Measurements from ENCODE around the gene TMEM109. TPM values are rescaled to one million over a fixed set of nuclear protein-coding genes. Genes with fewer than 3 reads are reported as not detected.

Gene TMEM109
- total RNA-seq, 1 donor from 2014 or later = 167 TPM

GRCh38 chr11:60939301-60939700 lies 25.3 kb downstream of the TMEM109 start:
- no peak for DNase-seq (ENCODE audit: extremely low read depth, low read depth, low spot score)

GRCh38 chr11:60939855-60940254 lies 25.9 kb downstream of the TMEM109 start:
- DNase-seq (ENCODE audit: extremely low read depth, low read depth, low spot score) = no peak

GRCh38 chr11:60941371-60942119 lies 27.6 kb downstream of the TMEM109 start:
- DNase-seq (ENCODE audit: extremely low read depth, low read depth, low spot score) = no peak

- no peak for DNase-seq (ENCODE audit: extremely low read depth, low read depth, low spot score)
These were observed 28.3 kb downstream of the TMEM109 start for GRCh38 chr11:60942219-60942618.

- no peak for DNase-seq (ENCODE audit: extremely low read depth, low read depth, low spot score)
These were observed 29.1 kb downstream of the TMEM109 start for GRCh38 chr11:60942970-60943565.

GRCh38 chr11:60944490-60945294 lies 30.7 kb downstream of the TMEM109 start:
- no peak for DNase-seq (ENCODE audit: extremely low read depth, low read depth, low spot score)

- DNase-seq (ENCODE audit: extremely low read depth, low read depth, low spot score) = no peak
These were observed 31.3 kb downstream of the TMEM109 start for GRCh38 chr11:60945295-60945667.

GRCh38 chr11:60946601-60947264 lies 32.8 kb downstream of the TMEM109 start:
- DNase-seq (ENCODE audit: extremely low read depth, low read depth, low spot score) = no peak

- no peak for DNase-seq (ENCODE audit: extremely low read depth, low read depth, low spot score)
These were observed 33.7 kb downstream of the TMEM109 start for GRCh38 chr11:60947700-60948099.

- DNase-seq (ENCODE audit: extremely low read depth, low read depth, low spot score) = no peak
These were observed 34.3 kb downstream of the TMEM109 start for GRCh38 chr11:60948250-60948649.

- DNase-seq (ENCODE audit: extremely low read depth, low read depth, low spot score) = no peak
These were observed 36.1 kb downstream of the TMEM109 start for GRCh38 chr11:60950024-60950423.

- no peak for DNase-seq (ENCODE audit: extremely low read depth, low read depth, low spot score)
These were observed 37.1 kb downstream of the TMEM109 start for GRCh38 chr11:60950933-60951605.

GRCh38 chr11:60951606-60951903 lies 37.6 kb downstream of the TMEM109 start:
- DNase-seq (ENCODE audit: extremely low read depth, low read depth, low spot score) = no peak

- no peak for DNase-seq (ENCODE audit: extremely low read depth, low read depth, low spot score)
These were observed 38.2 kb downstream of the TMEM109 start, which contains the start of gene SLC15A3 for GRCh38 chr11:60951904-60952741. Gene SLC15A3 (minus strand): TSS chr11:60952176. CDS start chr11:60951551, 625 bp downstream.

- no peak for DNase-seq (ENCODE audit: extremely low read depth, low read depth, low spot score)
These were observed 38.8 kb downstream of the TMEM109 start for GRCh38 chr11:60952742-60953170.

GRCh38 chr11:60953781-60954180 lies 39.8 kb downstream of the TMEM109 start:
- DNase-seq (ENCODE audit: extremely low read depth, low read depth, low spot score) = no peak

GRCh38 chr11:60954421-60954820 lies 40.5 kb downstream of the TMEM109 start:
- no peak for DNase-seq (ENCODE audit: extremely low read depth, low read depth, low spot score)

GRCh38 chr11:60955571-60955970 lies 41.6 kb downstream of the TMEM109 start:
- DNase-seq (ENCODE audit: extremely low read depth, low read depth, low spot score) = no peak

- no peak for DNase-seq (ENCODE audit: extremely low read depth, low read depth, low spot score)
These were observed 43.2 kb downstream of the TMEM109 start for GRCh38 chr11:60957188-60957587.

- no peak for DNase-seq (ENCODE audit: extremely low read depth, low read depth, low spot score)
These were observed 45.5 kb downstream of the TMEM109 start for GRCh38 chr11:60959431-60959830.
